ENCODE measurements around the gene MYPOP. TPM values are rescaled to one million over a fixed set of nuclear protein-coding genes. Genes with fewer than 3 reads are reported as not detected.

The MYPOP gene
- total RNA-seq, 2 experiments from 2014 or later = 6.8 to 6.9 TPM

GRCh38 chr19:45887200-45887710, 15.2 kb downstream of the MYPOP start:
- H3K9me3 Mint-ChIP-seq = no peaks in the 10 kb centered on the region
- ChIA-PET CTCF (interaction anchor here (1.0 to 3.5 kb wide), 2 partner anchors 15 to 16 kb away, joined by 3 to 28 read pairs; partner anchors contain the start of gene MYPOP), POLR2A (interaction anchor here (2.6 to 3.5 kb wide), 2 partner anchors 15 to 23 kb away, joined by 16 to 25 read pairs; partner anchors contain the start of genes FOXA3 and MYPOP)
- peak overlapping the region; percentile 92 for H3K27ac Mint-ChIP-seq
- peaks cover 18% of the 10 kb centered on the region for H3K4me1 Mint-ChIP-seq (ENCODE audit: low read depth)
- H3K27me3 Mint-ChIP-seq = no peaks in the 10 kb centered on the region
- peaks cover 4% of the 10 kb centered on the region for H3K36me3 Mint-ChIP-seq
- H3K4me3 Mint-ChIP-seq = peak overlapping the region; percentile 85
- intact Hi-C loops (cut with micrococcal nuclease) = no loop called here
- no peak for DNase-seq

DNA sequence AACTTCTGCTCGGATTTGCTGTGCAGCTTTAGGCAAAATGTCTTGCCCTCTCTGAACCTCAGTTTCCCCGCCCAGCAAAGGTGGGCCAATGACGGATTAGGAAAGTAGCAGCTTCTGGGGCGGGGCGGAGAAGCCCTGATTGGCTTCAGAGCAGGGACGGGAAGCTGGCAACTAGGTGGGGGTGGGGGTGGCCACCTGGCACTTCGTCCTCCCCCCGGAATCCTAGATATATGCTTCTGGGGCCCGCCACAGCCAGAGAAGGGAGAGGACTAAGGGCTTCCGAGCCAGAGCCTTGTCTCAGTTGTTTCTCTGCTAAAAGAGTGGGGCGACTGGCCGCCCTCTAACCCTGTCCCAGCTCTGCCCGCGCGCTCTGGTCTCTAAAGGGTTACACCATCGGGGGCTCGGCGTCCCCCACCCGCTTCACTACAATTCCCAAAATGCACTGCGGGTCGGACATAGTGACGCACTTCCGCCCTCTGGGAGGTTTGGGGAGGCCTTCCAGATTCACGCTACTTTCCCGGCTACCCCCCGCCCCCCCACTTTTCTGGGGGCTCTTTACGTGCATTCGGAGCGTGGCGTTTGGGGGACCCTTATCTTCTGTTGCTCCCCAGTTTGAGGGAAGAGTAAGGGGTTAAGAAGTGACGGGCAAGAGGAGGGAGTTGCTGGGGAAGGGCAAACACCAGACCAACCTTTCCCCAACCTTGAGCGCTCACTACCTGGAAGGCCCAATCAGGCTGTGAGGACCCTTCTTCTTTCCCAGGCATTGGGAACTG, 15.8 kb downstream of the MYPOP start:
- peak; percentile 95 for DNase-seq
- H3K36me3 Mint-ChIP-seq = peaks cover 4% of the 10 kb centered on the region
- ChIA-PET CTCF (interaction anchor here (0.6 to 5.7 kb wide), 9 partner anchors 15 to 631 kb away, joined by 3 to 106 read pairs (median 4); partner anchors contain the start of genes CCDC61, FOXA3, MYPOP and SIX5), POLR2A (interaction anchor here (0.6 to 3.5 kb wide), 8 partner anchors 16 to 1134 kb away, joined by 3 to 25 read pairs (median 3); partner anchors contain the start of genes FOXA3, MYPOP and SIX5)
- H3K4me3 Mint-ChIP-seq = peak overlapping the region; percentile 85
- peaks cover 22% of the 10 kb centered on the region for H3K4me1 Mint-ChIP-seq (ENCODE audit: low read depth)
- H3K9me3 Mint-ChIP-seq = no peaks in the 10 kb centered on the region
- intact Hi-C loops (cut with micrococcal nuclease) = loop anchor here (1.0 kb wide), 5 partner anchors 16 to 379 kb away; partner anchors contain the start of genes CCDC61, MYPOP, SYMPK and VASP
- peak overlapping the region; percentile 92 for H3K27ac Mint-ChIP-seq
- H3K27me3 Mint-ChIP-seq = no peaks in the 10 kb centered on the region

GRCh38 chr19:45885556-45886426, 16.6 kb downstream of the MYPOP start, which contains the start of gene IRF2BP1:
Gene IRF2BP1, minus strand, starts transcription at chr19:45886141. Its CDS starts 367 bp downstream, at chr19:45885774.
- H3K9me3 Mint-ChIP-seq = no peaks in the 10 kb centered on the region

GRCh38 chr19:45884682-45885555, 17.5 kb downstream of the MYPOP start:
- Mint-ChIP-seq H3K9me3 (no peaks in the 10 kb centered on the region), H3K27ac (no peak overlapping the region), H3K27me3 (peaks cover 1% of the 10 kb centered on the region), H3K4me1 (ENCODE audit: low read depth) (peaks cover 28% of the 10 kb centered on the region), H3K36me3 (peaks cover 4% of the 10 kb centered on the region), H3K4me3 (peak overlapping the region; percentile 58)
- intact Hi-C loops (cut with micrococcal nuclease) = loop anchor here (1.0 kb wide), 1 partner anchor 116 kb away; the partner anchor contains the start of gene SIX5
- ChIA-PET POLR2A (interaction anchor here (2.6 to 3.5 kb wide), 2 partner anchors 18 to 21 kb away, joined by 16 to 25 read pairs; partner anchors contain the start of genes FOXA3 and MYPOP), CTCF (interaction anchor here (0.6 to 5.7 kb wide), 7 partner anchors 17 to 380 kb away, joined by 3 to 106 read pairs (median 7); partner anchors contain the start of genes CCDC61, FOXA3, MYPOP and SYMPK)
- peak; percentile 44 for DNase-seq

More at GRCh38 chr19:45885556-45886426, 16.6 kb downstream of the MYPOP start, which contains the start of gene IRF2BP1:
- POLR2A ChIA-PET = interaction anchor here (0.6 to 3.5 kb wide), 8 partner anchors 17 to 1133 kb away, joined by 3 to 25 read pairs (median 3); partner anchors contain the start of genes FOXA3, MYPOP and SIX5
- H3K27me3 Mint-ChIP-seq = peaks cover 1% of the 10 kb centered on the region
- H3K27ac Mint-ChIP-seq = peak within 1 kb of the TSS; percentile 92
- H3K36me3 Mint-ChIP-seq = peaks cover 4% of the 10 kb centered on the region
- peaks cover 28% of the 10 kb centered on the region for H3K4me1 Mint-ChIP-seq (ENCODE audit: low read depth)
- CTCF ChIA-PET = interaction anchor here (0.6 to 5.7 kb wide), 9 partner anchors 16 to 632 kb away, joined by 3 to 106 read pairs (median 4); partner anchors contain the start of genes CCDC61, FOXA3, MYPOP and SIX5
- intact Hi-C loops (cut with micrococcal nuclease) = loop anchor here (1.0 kb wide), 6 partner anchors 17 to 378 kb away; partner anchors contain the start of genes CCDC61, MYPOP, SIX5 and SYMPK
- H3K4me3 Mint-ChIP-seq = peak within 1 kb of the TSS; percentile 85
- DNase-seq = peak; percentile 93

DNA sequence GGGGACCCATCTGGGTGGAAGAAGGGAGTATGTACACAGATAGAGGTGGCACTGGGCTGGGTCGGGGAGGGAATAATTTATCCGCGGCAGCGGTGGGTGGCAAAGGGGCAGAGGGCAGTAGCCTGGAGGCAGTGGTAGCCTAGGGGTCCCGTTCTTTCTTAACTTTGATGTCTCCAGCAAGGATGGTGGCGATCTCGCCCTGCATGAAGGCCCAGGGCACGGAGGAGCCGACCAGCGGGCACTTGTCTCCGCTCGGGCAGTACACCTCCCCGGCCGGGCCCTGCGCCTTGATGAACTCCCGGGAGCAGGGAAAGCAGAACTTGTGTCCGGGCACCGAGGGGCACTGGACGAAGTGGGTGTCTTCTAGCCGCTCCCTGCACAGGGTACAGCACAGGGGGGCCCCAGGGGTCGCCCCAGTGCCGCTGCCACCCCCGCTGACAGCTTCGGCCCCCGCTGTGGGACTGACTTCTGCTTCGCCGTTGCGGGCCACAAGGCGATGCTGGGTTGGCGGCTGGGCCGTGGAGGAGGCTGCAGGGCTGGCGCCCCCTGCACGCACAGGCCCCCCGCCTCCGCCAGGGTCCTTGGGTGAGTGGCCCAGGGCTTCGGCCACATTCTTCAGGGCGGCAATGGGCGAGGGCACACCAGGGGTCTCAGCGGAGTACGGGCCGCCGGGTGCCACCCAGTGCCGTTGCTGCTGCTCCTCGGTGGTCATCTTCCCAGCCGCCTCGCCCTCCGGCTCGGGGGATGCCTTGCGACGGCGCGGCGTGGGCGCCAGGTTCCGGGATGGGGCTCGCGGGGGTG, 18.3 kb downstream of the MYPOP start:
- intact Hi-C loops (cut with micrococcal nuclease) = loop anchor here (1.0 kb wide), 1 partner anchor 67 kb away; no protein-coding TSS in a partner anchor

GRCh38 chr19:45883586-45883880, 18.9 kb downstream of the MYPOP start:
- Mint-ChIP-seq H3K36me3 (peaks cover 4% of the 10 kb centered on the region), H3K27me3 (peaks cover 1% of the 10 kb centered on the region), H3K4me3 (peak overlapping the region; percentile 68), H3K9me3 (no peaks in the 10 kb centered on the region), H3K27ac (peak overlapping the region; percentile 64), H3K4me1 (ENCODE audit: low read depth) (peaks cover 28% of the 10 kb centered on the region)
- intact Hi-C loops (cut with micrococcal nuclease) = loop anchor here (1.0 kb wide), 1 partner anchor 66 kb away; no protein-coding TSS in a partner anchor
- POLR2A ChIA-PET = no interaction called here
- no peak for DNase-seq
- CTCF ChIA-PET = interaction anchor here (2.2 to 5.7 kb wide), 4 partner anchors 14 to 67 kb away, joined by 10 to 106 read pairs (median 26); partner anchors contain the start of genes FOXA3, MYPOP and SYMPK

More for the DNA sequence above, 18.3 kb downstream of the MYPOP start:
- ChIA-PET CTCF (interaction anchor here (0.6 to 5.7 kb wide), 6 partner anchors 14 to 381 kb away, joined by 3 to 106 read pairs (median 17); partner anchors contain the start of genes FOXA3, MYPOP and SYMPK), POLR2A (no interaction called here)
- no peaks in the 10 kb centered on the region for H3K9me3 Mint-ChIP-seq
- H3K36me3 Mint-ChIP-seq = peaks cover 4% of the 10 kb centered on the region
- no peak overlapping the region for H3K27ac Mint-ChIP-seq
- peaks cover 1% of the 10 kb centered on the region for H3K27me3 Mint-ChIP-seq
- no peak for DNase-seq
- peaks cover 28% of the 10 kb centered on the region for H3K4me1 Mint-ChIP-seq (ENCODE audit: low read depth)
- H3K4me3 Mint-ChIP-seq = no peak overlapping the region

GRCh38 chr19:45882652-45883585, 19.5 kb downstream of the MYPOP start:
- POLR2A ChIA-PET = interaction anchor here (1.4 kb wide), 1 partner anchor 19 kb away, joined by 7 read pairs; the partner anchor contains the start of genes FOXA3 and SYMPK
- DNase-seq = peak; percentile 93
- Mint-ChIP-seq H3K36me3 (peaks cover 4% of the 10 kb centered on the region), H3K4me1 (ENCODE audit: low read depth) (peaks cover 30% of the 10 kb centered on the region), H3K27ac (peak overlapping the region; percentile 64), H3K4me3 (peak overlapping the region; percentile 68), H3K27me3 (peaks cover 2% of the 10 kb centered on the region), H3K9me3 (no peaks in the 10 kb centered on the region)
- CTCF ChIA-PET = interaction anchor here (0.6 to 5.7 kb wide), 12 partner anchors 9 to 382 kb away, joined by 3 to 106 read pairs (median 6); partner anchors contain the start of genes FOXA3, MYPOP, SIX5 and SYMPK
- intact Hi-C loops (cut with micrococcal nuclease) = loop anchor here (1.0 kb wide), 1 partner anchor 66 kb away; no protein-coding TSS in a partner anchor

DNA sequence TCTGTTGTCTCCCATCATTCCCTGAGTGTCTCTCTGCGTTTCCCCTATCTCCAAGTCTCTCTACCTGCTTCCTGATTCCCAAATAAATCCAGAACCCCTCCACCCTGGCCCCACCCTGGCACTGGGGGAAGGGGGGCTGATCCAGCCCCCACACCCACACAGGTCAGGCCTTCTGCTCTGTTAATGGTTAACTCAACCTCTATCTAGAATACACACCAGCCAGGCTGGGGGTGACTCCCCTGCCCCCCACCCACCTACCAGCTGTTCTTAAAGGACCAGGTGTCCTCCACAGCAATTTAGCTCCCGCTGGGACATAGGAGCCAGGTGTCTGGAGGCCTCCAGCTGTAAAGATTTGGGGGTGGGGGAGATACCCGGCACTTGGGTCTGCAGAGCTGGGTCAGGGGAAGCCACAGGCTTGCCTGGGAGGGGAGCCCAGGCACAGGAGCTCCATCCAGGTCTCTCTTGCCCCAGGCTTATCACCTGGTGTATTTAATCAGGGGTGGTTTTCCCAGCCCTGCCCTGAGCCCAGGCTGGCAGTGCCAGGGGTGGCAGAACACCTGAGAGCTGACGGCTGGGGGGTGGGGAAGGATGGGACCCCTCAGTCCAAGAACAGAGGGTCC, 20.4 kb downstream of the MYPOP start:
- ChIA-PET POLR2A (interaction anchor here (1.4 kb wide), 1 partner anchor 18 kb away, joined by 7 read pairs; the partner anchor contains the start of genes FOXA3 and SYMPK), CTCF (interaction anchor here (0.6 to 5.7 kb wide), 11 partner anchors 10 to 383 kb away, joined by 3 to 106 read pairs (median 5); partner anchors contain the start of genes FOXA3, MYPOP, SIX5 and SYMPK)
- no peak overlapping the region for H3K4me3 Mint-ChIP-seq
- H3K27me3 Mint-ChIP-seq = peaks cover 4% of the 10 kb centered on the region
- peaks cover 37% of the 10 kb centered on the region for H3K4me1 Mint-ChIP-seq (ENCODE audit: low read depth)
- intact Hi-C loops (cut with micrococcal nuclease) = no loop called here
- no peak overlapping the region for H3K27ac Mint-ChIP-seq
- DNase-seq = no peak
- peaks cover 4% of the 10 kb centered on the region for H3K36me3 Mint-ChIP-seq
- H3K9me3 Mint-ChIP-seq = no peaks in the 10 kb centered on the region

All from activated CD4-positive, alpha-beta memory T cell treated with anti-CD3 and anti-CD28 coated beads for 36 hours (primary cell).